GM19035 (cell line): ENCODE results near the gene CELF4.

Experiments
- ATAC-seq: cut with Tn5 transposase; IDR thresholded peaks from one replicate; pipeline ENCODE4 v1.9.1; 2021; ENCODE audit not compliant: unreplicated experiment

Gene CELF4

DNA sequence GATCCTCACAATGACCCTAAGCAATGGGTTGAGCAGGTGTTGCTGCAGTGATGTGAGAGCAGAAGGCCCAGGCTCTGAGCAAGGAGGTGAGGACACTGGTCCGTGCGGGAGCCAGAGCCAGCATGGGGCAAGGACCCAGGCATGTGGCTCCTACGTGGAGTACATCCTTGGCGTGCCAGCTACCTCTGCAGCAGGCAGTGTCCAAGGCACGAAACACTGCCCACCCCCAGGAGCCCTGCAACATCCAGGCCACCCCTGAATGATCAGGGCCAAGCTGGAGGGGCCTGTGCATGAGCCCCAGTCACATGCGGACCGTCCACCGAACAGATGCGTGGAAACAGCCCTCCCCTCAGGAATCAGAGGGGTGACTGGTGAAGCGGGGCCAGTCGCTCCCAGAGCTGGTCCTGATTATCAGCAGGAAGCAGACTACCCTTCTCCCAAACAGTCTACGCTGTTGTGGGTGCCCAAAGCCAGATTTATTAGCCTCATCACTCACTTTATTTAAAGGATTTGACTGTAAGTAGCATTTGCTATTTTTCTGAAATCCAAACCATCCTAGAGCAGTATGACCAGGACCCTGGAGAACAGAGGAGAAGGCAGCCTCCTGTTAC is 16.8 kb downstream of the CELF4 start:
- ATAC-seq = no peak

DNA sequence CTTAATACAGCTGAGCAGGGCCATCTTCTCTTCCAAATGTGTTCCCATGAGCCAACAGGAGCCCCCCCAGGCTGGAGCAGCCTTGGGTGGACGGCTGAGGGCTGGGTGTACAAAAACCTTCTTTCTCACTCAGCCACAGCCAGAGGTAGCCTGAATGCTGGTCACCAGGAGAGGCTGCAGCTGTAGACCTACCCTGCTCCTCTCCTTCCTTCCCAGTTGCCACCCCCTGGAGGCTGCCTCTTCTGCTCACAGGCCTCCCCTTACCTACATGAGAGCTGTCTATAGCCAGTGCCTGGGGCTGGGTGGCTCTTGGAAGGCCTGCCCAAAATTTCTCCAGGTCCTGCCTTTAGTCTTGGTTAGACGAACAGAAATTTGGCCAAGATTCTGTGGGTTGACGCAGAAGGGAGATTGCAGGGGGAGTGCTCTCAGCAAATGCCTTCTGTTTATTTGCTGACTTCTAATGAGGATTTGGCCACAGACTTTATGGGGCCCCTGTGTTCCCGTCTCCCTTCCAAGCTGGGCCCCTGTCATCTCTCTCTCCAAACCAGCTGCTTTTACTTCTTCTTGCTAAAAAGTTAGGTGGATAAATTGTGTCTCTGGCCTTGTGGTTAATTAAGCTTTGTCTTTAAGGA is 18.3 kb downstream of the CELF4 start:
- ATAC-seq = no peak

DNA sequence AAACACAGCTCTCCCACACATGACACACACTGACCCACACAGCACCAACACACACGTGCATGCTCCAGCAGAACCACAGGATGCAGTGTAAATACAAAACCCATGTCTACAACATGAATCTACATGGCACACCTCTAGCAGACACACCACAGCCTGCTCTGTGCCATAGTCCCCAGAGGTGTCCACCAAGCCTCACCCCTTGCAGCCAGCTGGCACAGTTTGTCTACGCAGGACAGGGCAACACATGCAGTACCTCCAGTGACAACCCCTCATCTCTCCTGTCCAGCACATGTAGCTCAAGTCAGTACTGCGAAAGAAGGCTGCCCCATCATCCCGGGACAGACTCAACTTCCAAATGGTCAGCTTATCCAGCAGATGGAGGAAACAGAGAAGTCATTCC is 18.9 kb downstream of the CELF4 start:
- no peak for ATAC-seq

DNA sequence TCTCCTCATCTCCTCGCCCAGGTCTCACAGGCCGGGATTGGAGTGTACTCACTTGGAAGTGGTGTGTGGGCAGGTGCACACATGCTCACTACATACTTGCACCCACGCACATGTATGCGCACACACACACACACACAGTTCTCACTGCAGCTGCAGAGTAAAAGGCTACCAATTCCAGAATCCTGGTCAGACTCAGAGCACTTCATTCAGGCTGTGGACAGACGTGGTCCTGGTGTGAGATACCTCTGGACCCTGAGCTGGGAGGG is 19.4 kb downstream of the CELF4 start:
- no peak for ATAC-seq

DNA sequence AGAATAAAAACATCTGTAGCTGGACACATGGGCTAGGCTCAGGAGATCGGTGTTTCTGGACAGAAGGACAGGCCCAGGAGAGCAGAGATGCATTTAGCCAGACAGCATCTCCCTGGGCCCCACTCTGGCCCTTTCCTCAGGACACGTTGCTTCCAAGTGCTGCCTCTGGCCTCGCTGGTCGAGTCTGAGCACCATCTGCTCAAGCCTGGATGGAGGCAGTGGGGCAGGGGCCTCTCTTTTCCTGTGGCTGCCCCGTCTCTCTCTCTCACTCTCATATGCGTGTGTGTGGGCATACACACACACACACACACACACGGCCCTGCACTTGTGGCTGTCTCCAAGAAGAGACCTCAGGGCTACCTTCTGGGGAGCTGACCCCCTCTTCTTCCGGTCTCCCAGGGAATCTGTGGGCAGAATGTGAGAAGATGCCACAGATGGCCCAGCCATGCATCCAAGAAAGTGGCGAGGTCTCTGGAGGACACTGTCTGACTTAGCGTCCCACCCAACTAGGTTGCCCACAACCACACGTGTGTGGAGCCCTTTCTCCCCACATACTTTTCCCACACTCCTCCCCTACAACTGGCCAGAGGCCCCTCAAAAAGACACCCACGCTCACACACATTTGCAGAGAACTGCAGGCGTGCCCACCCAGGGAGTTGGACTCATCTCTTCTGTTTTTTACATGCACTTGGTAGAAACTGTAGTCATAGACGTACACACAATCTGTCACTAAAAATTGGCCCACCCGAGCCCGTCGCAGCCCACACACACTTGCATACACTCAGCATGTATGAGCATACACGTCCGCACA is 19.9 kb downstream of the CELF4 start:
- no peak for ATAC-seq

DNA sequence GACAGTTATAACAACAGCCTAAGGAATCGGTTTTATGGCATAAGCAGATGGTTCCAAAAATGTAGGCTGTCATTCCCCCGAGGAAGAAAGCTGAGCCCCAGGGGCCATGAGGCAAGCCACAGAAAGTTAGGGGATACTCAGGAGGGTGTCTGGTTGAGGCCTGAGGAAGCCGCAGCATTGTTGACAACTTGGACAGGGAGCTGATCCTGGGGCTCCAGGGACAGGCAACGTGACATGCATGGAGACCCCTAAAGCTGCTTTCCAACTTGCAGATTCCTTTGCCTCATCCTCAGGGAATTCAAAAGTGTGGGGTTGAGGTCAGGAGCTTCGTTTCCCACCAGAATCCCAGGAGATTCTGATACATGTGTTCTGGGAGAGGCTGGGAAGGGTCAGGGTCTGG is 20.9 kb downstream of the CELF4 start:
- ATAC-seq = no peak

DNA sequence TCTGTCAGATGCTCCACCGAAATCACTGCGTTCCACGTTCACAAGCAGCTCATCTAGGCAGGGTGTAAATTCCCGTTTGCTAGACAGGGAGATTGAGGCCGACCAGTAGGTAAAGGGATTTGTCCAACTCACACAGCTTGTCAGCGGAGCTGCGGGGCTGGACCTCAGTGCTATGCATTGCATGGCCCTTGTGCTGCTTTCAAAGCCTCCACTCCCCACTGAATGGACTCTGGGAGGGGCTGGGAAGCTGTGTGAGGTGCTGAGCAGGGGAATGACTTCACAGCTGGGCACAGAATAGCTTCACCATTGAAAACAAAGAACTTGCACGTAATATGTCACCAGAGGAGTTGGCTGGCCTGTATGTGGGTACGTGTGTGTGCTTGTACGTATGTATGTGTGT is 21.4 kb downstream of the CELF4 start:
- ATAC-seq = no peak

DNA sequence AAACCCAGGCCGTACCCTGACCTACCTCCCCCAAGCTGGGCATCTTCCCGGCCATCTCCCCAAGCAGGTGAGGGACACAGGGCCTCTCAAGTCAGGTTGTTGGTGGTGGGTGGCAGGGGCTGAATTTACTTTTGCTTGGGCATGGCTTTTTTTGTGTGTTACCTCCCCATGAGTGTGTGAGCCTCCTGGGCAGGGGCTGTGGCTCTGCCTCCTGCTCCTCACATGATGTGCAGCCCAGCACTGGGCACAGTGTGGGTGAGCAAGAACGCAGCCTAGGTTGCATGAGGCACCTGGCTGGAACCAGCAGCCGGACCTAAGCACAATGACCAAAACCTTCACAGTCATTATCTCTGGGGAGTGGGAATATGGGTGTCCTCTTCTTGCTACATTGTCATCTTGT is 22.3 kb downstream of the CELF4 start:
- ATAC-seq = no peak

DNA sequence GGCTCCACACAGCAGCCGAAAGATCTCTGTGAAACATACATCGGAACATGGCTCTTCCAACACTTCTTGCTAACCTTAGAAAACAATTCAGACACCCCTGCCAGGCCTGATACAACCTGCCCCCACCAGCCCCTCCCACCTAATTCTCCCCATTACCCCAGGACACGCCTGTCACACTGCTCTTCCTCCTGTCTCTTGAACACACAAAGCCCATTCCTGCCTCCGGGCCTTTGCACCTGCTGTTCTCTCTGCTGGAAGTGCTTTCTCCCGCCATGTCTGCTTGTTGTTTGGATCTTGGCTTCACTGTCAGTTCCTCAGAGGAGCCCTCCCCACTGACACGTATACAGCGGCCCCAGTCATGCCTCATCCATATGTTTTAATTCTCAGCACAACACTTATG is 24.1 kb downstream of the CELF4 start:
- no peak for ATAC-seq

DNA sequence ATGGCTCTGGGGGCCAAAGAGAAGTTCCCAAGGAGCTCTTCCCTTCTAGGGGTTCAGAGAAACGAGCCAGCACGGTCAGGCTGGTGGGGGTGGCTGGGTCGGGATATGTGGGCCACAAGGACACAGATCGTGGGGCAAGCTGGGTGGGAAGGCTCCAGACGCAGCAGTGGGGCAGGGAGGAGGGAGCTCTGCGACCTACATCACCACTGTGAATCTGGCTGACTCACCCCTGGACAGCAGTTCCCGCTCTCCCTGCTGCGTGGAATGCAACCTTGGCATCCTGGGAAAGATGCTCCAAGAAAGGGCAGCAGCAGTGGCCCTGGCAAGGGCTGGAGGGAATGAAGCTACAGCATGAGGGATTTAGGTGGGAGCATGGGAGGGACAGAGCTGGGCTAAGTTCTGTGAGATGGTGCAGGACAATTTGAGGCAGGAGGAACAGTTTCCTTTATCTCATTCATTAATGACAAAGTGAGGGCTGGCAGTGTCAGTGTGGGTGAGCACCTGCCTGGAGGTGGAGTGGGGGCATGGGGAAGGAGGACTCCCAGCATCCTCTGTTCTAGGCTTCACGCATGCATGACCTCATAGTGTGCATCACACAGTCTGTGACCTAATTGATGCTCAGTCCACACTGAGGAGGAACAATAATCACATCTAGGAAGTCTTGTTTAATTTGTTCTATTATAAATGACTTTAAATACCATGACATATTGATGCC is 25.0 kb downstream of the CELF4 start:
- ATAC-seq = no peak

DNA sequence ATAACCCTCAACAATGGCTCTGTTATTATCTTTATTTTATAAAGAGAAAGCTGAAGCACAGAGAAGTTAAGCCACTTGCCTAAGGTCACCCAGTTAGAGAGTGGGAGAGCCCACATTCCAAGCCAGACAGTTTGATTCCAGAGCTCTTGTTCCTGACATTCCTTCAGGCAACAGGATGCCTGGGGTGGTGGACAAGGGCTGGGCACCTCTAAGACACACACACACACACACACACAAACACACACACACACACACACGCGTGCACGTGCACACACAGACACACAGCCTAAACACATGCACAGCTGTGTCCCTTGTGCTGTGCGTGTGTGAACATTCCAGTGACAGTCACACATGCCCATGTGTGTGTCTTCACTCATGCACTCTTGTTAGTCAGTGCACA is 26.4 kb downstream of the CELF4 start:
- no peak for ATAC-seq

DNA sequence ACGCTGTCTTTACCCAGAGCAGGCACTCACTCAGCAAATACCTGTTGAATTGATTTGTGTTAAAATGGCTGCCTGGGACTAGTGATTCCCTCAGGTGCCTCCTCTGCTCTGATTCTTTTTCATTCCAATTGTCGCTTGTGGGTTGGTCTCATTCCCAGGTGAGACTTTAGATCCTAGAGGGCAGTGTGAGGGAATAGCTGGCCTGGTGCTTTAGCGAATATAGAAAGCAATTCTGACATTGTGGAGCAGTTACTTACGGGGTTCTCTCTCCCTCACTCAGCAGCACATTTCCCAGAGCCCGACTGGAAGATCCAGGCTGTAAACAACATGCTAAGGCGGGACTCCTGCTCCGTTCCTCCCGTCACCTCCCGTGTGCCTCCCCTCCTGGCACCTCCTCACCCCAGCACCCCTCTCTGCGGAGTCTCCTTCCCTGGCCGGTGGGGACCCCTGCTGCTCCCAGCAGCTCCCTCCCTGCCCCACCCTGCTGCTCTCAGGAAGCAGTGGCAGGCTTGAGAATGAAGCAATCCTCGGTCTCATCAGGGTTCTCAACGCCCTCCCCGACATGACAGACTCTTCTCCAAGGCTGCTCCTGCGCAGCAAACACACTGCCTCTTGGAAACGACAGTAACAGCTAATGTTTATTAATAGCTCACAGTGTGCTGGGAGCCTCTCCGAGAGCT is 26.9 kb downstream of the CELF4 start:
- ATAC-seq = no peak

DNA sequence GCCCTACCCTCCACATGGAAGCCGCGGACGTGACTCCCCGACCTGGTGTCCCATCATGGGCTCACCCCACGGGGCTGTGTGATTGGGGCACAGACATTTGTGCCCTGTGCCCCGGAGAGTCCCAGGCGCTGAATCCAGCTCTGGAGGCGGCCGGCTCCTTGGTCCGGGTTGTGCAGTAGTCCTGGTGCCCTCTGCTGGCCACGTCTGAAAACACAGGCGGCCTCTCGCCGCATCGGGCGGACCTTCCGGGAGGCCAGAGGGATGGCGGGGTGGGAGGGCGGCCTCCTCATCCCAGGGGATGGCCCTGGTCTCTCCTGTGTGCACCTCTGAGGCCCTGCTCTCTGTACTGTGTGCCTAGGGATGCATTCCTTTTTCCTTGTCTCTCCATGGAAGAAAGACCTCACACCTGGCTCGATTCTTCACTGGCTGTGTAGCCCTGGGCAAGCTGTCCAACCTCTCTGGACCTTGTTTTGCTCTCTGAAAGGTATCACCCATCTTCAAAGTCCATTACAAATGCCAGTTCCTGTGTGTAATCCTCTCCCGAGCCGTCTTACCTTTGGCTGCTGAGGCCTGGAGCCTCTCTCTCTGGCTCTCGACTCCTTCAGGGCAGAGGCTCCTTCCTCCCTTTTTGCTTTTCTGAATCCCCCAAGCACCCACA is 27.6 kb downstream of the CELF4 start:
- ATAC-seq = peak; percentile 91

DNA sequence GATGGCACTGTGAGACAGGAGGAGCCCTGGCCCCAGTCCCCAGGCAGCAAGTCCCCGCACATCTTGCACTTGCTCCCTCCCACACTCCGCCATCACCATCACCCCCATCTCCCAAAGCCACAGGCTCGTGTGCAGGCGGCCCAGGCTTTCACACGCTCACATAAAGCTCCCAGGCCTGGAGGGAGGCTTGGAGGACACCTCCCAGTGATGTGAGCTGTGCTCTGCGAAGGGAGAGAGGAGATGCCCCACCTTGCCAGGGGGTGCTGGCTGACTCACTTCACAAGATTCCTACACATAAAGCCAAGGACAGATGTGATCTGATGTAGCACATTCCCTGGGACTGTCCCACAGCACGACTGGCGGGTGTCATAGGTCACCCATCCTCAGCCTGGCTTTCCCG is 28.9 kb downstream of the CELF4 start:
- no peak for ATAC-seq

DNA sequence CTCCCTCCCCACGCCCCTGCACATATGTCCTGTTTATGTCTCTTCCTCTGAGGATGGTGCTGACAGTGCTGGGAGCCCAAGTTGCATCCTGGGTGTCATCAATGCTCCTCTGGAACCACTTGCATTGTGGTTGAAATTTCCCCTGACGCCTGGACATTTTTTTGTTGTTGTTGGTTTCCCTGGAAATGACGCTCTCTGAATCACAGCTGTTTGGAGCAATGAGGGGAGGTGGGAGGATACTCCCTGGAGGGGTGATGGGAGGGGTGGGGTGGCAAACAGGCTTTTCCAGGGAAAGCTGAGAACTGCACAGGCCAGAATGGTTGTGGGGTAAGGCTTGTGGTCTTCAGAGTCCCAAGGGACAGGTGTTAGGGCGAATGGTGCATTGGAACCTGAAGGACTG is 29.6 kb downstream of the CELF4 start:
- no peak for ATAC-seq

DNA sequence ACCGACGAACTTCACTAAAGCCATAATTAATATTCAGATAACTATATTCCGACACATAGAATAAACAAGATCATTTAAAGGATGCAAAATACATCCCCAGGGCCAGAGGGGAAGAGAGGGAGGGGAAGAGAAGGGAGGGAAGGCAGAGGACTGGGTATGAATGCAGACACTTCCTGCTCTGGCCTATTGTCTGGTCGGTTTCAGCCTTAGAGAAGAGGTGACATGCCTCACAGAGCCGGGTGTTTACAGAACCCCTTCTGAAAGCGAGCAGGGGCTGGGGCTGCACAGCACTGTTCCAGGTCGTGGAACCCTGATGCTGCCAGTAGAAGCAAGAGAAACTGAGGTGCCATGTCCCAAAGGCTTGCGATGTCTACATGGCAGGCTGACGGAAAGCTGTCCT is 31.0 kb downstream of the CELF4 start:
- ATAC-seq = no peak

DNA sequence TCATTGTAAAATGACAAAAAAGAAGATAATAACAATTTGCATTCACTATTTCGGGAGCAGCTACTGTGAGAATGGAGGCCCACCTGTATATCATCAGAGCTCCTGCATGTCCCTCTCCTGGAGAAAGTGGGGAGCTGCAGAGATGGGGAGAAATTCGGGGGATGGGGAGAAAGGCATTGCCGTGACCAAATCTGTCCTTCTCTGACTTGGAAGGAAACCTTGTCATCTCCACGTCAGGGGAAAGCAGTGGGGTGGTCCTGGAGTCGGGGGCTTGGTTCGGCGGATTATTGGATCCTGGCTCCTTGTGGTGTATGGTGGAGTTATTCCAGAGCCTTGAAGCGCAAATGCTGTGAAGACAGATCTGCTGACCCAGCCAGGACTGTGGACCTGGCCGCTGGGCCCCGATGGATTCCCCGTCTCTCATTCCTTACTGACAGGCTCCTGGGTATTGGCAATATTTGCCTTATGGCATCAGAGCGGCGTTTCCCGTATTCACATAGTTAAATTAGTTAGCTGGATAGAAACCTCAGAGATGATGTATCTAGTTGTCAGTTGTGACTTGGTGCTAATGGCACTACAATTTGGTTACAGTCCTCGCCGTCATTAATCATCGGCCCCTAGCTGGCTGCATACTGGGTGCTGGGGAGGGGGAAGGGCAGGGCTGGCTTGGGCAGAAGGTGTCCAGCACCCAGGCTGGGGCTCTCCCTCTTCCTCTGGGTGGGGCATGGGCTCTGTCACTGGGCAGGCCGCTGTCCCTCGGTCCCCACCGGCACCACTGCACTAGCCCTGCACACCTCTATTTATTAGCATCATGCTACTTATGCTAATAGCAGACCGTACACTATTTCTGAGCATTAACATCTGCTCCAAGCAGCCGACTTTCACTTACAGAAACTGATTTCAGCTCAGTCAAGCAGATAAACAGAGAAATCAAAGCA is 31.7 kb downstream of the CELF4 start:
- no peak for ATAC-seq

DNA sequence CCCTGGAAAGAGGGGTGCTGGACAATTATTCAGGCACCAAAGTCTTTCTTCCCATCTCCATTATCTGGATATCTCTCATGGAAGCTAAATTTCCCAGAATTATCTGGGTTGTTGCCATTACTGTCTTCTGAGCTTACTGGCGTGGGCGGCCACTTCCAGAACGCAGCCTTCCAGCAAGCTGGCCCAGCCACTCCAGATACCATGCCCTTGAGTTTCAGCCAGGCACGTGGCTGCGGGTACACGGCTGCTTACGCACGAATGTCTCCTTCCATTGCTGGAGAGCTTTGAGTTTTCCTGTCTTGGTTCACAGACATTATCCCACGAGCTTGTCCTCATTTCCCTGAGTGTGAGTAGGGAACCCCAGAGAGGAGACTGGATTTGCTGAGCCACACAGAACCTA is 32.7 kb downstream of the CELF4 start:
- no peak for ATAC-seq

DNA sequence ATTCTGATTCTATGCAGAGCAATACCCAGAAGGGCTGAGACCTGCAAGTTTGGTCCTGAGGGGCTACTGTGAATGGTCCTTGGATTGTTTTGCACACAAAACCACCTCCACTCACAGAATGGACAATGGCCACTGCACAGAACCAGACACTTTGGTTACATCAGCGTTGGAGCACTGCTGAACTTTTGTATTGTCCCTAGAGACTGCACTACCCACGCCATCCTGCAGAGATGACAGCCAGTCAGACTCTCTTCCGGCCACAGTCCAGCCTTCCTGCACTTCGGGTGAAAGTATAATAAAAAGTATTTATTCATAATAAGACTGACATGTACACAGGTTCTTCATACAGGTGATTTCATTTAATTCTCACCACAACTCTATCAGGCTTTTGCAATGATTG is 35.7 kb downstream of the CELF4 start:
- ATAC-seq = peak; percentile 98

DNA sequence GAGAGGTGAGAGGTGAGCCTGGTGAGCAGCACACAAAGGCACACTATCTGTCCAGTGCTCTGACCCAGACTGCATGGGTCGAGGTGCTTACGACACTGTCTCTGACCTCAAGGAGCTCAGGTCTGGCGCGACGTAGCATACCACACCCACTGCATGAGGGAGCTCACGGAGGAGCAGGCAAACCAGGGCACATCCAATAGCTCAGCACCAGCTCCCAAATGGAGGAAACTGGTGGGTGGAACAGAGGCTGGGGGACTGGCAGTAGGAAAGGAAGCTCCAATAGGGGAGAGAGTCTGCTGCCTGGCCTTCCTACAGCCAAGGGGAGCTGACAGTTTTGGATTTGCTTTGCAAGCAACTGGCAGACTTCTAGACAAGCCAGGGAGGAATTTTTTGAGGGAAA is 36.3 kb downstream of the CELF4 start:
- ATAC-seq = no peak
